T-helper 17 cell (primary cell): Measurements from ENCODE around the gene TMOD2. TPM values are rescaled to one million over a fixed set of nuclear protein-coding genes. Genes with fewer than 3 reads are reported as not detected.

ENCODE experiments used
- ATAC-seq: fragments of 150-1000 bp; cut with Tn5 transposase; 2 replicates; pipeline ENCODE4 v1.10.0; 2021; ENCODE audit warnings: mild to moderate bottlenecking, moderate library complexity
- DNase-seq, 3 donors: peaks; one replicate each; pipeline versions ENCODE4 v3.0.0 to v3.0.0-alpha.2; 2020 to 2021
- H3K9me3 ChIP-seq: one replicate; pipeline ENCODE4 v1.7.0; 2013; ENCODE audit warnings: low read length, mild to moderate bottlenecking; ENCODE audit not compliant: control insufficient read depth, poor library complexity, severe bottlenecking
- H3K27ac Mint-ChIP-seq: one replicate; pipeline ENCODE4 v1.8.0; 2022; ENCODE audit warnings: mild to moderate bottlenecking, moderate library complexity, mixed read lengths
- H3K27me3 Mint-ChIP-seq: one replicate; pipeline ENCODE4 v1.8.0; 2022; ENCODE audit warnings: mixed read lengths
- H3K36me3 Mint-ChIP-seq: one replicate; pipeline ENCODE4 v1.8.0; 2022; ENCODE audit warnings: low read depth, mixed read lengths
- H3K4me1 Mint-ChIP-seq: one replicate; pipeline ENCODE4 v1.8.0; 2022; ENCODE audit warnings: mild to moderate bottlenecking, mixed read lengths
- H3K4me3 Mint-ChIP-seq: one replicate; pipeline ENCODE4 v1.8.0; 2022; ENCODE audit warnings: mild to moderate bottlenecking, moderate library complexity, mixed read lengths
- total RNA-seq, 4 donors: library from RNA in 2 of 4; stranded (reverse) in 2 of 4; gene quantifications; one replicate each; pipeline ENCODE4 v1.2.3 and lab custom pipeline; 2022 to 2026

TMOD2 gene
- total RNA-seq, 2 donors from 2014 or later, result 8.0 to 9.5 TPM

- no peaks in the 10 kb centered on the region for H3K4me1 Mint-ChIP-seq
- H3K27ac Mint-ChIP-seq, result no peak overlapping the region
- no peaks in the 10 kb centered on the region for H3K27me3 Mint-ChIP-seq
- H3K36me3 Mint-ChIP-seq, result peaks cover 4% of the 10 kb centered on the region
- DNase-seq (no peak), ATAC-seq (no peak)
- no peak overlapping the region for H3K4me3 Mint-ChIP-seq
- H3K9me3 ChIP-seq, result no peaks in the 10 kb centered on the region
Observed at GRCh38 chr15:51793521-51794305, 42.3 kb downstream of the TMOD2 start.

GRCh38 chr15:51796847-51797401 lies 45.5 kb downstream of the TMOD2 start:
- Mint-ChIP-seq H3K36me3 (peaks cover 4% of the 10 kb centered on the region), H3K4me1 (no peaks in the 10 kb centered on the region), H3K27ac (no peak overlapping the region), H3K27me3 (no peaks in the 10 kb centered on the region), H3K4me3 (no peak overlapping the region)
- H3K9me3 ChIP-seq, result no peaks in the 10 kb centered on the region
- ATAC-seq (no peak), DNase-seq (no peak)

- DNase-seq (no peak), ATAC-seq (no peak)
- no peak overlapping the region for H3K4me3 Mint-ChIP-seq
- H3K27ac Mint-ChIP-seq, result peak overlapping the region; percentile 24
- no peaks in the 10 kb centered on the region for H3K9me3 ChIP-seq
- H3K4me1 Mint-ChIP-seq, result no peaks in the 10 kb centered on the region
- peaks cover 4% of the 10 kb centered on the region for H3K36me3 Mint-ChIP-seq
- no peaks in the 10 kb centered on the region for H3K27me3 Mint-ChIP-seq
Observed at GRCh38 chr15:51798281-51798680, 46.9 kb downstream of the TMOD2 start.

GRCh38 chr15:51799282-51800252 lies 48.2 kb downstream of the TMOD2 start:
- no peaks in the 10 kb centered on the region for H3K9me3 ChIP-seq
- DNase-seq (no peak), ATAC-seq (no peak)
- H3K27ac Mint-ChIP-seq, result no peak overlapping the region
- H3K4me1 Mint-ChIP-seq, result no peaks in the 10 kb centered on the region
- H3K36me3 Mint-ChIP-seq, result peaks cover 4% of the 10 kb centered on the region
- no peaks in the 10 kb centered on the region for H3K27me3 Mint-ChIP-seq
- no peak overlapping the region for H3K4me3 Mint-ChIP-seq

GRCh38 chr15:51801391-51801835 lies 50.0 kb downstream of the TMOD2 start:
- Mint-ChIP-seq H3K4me3 (no peak overlapping the region), H3K27me3 (no peaks in the 10 kb centered on the region)
- no peak for ATAC-seq

GRCh38 chr15:51802593-51802992 lies 51.2 kb downstream of the TMOD2 start:
- ATAC-seq, result no peak
- H3K4me1 Mint-ChIP-seq, result no peaks in the 10 kb centered on the region

More at GRCh38 chr15:51801391-51801835, 50.0 kb downstream of the TMOD2 start:
- Mint-ChIP-seq H3K36me3 (peaks cover 7% of the 10 kb centered on the region), H3K27ac (no peak overlapping the region), H3K4me1 (no peaks in the 10 kb centered on the region)
- no peaks in the 10 kb centered on the region for H3K9me3 ChIP-seq
- no peak for DNase-seq

GRCh38 chr15:51803965-51804364 lies 52.6 kb downstream of the TMOD2 start:
- Mint-ChIP-seq H3K4me1 (no peaks in the 10 kb centered on the region), H3K36me3 (peaks cover 16% of the 10 kb centered on the region)
- no peak for ATAC-seq

More at GRCh38 chr15:51802593-51802992, 51.2 kb downstream of the TMOD2 start:
- no peak for DNase-seq
- H3K9me3 ChIP-seq, result no peaks in the 10 kb centered on the region
- Mint-ChIP-seq H3K27ac (no peak overlapping the region), H3K36me3 (peaks cover 16% of the 10 kb centered on the region), H3K27me3 (no peaks in the 10 kb centered on the region), H3K4me3 (no peak overlapping the region)

GRCh38 chr15:51806123-51806522 lies 54.7 kb downstream of the TMOD2 start:
- Mint-ChIP-seq H3K4me1 (no peaks in the 10 kb centered on the region), H3K27ac (no peak overlapping the region), H3K36me3 (peaks cover 14% of the 10 kb centered on the region), H3K4me3 (no peak overlapping the region), H3K27me3 (no peaks in the 10 kb centered on the region)
- ATAC-seq, result no peak
- H3K9me3 ChIP-seq, result no peaks in the 10 kb centered on the region
- no peak for DNase-seq

More at GRCh38 chr15:51803965-51804364, 52.6 kb downstream of the TMOD2 start:
- no peak for DNase-seq
- no peak overlapping the region for H3K4me3 Mint-ChIP-seq
- no peaks in the 10 kb centered on the region for H3K27me3 Mint-ChIP-seq
- no peaks in the 10 kb centered on the region for H3K9me3 ChIP-seq
- no peak overlapping the region for H3K27ac Mint-ChIP-seq

- ATAC-seq (no peak), DNase-seq (no peak)
- H3K27me3 Mint-ChIP-seq, result no peaks in the 10 kb centered on the region
- no peaks in the 10 kb centered on the region for H3K9me3 ChIP-seq
- no peaks in the 10 kb centered on the region for H3K4me1 Mint-ChIP-seq
- H3K4me3 Mint-ChIP-seq, result no peak overlapping the region
- no peak overlapping the region for H3K27ac Mint-ChIP-seq
- peaks cover 19% of the 10 kb centered on the region for H3K36me3 Mint-ChIP-seq
Observed at GRCh38 chr15:51809457-51809856, 58.1 kb downstream of the TMOD2 start.

- no peak for DNase-seq
- no peak for ATAC-seq
- Mint-ChIP-seq H3K4me3 (no peak overlapping the region), H3K36me3 (peaks cover 7% of the 10 kb centered on the region), H3K27ac (no peak overlapping the region), H3K27me3 (no peaks in the 10 kb centered on the region), H3K4me1 (no peaks in the 10 kb centered on the region)
- no peaks in the 10 kb centered on the region for H3K9me3 ChIP-seq
Observed at GRCh38 chr15:51812598-51812997, 61.2 kb downstream of the TMOD2 start.

- Mint-ChIP-seq H3K27me3 (no peaks in the 10 kb centered on the region), H3K4me1 (no peaks in the 10 kb centered on the region), H3K4me3 (no peak overlapping the region), H3K36me3 (peaks cover 6% of the 10 kb centered on the region), H3K27ac (peak overlapping the region; percentile 49)
- no peak for ATAC-seq
- H3K9me3 ChIP-seq, result no peaks in the 10 kb centered on the region
- DNase-seq, result no peak
Observed at GRCh38 chr15:51814606-51815005, 63.2 kb downstream of the TMOD2 start.

GRCh38 chr15:51816611-51817010 lies 65.2 kb downstream of the TMOD2 start:
- no peaks in the 10 kb centered on the region for H3K9me3 ChIP-seq
- no peak overlapping the region for H3K4me3 Mint-ChIP-seq
- ATAC-seq, result no peak
- no peak for DNase-seq
- H3K36me3 Mint-ChIP-seq, result peaks cover 5% of the 10 kb centered on the region
- H3K27me3 Mint-ChIP-seq, result no peaks in the 10 kb centered on the region
- no peaks in the 10 kb centered on the region for H3K4me1 Mint-ChIP-seq
- H3K27ac Mint-ChIP-seq, result no peak overlapping the region

- no peaks in the 10 kb centered on the region for H3K4me1 Mint-ChIP-seq
- no peaks in the 10 kb centered on the region for H3K27me3 Mint-ChIP-seq
- H3K27ac Mint-ChIP-seq, result no peak overlapping the region
- no peaks in the 10 kb centered on the region for H3K9me3 ChIP-seq
- DNase-seq (no peak), ATAC-seq (no peak)
- H3K36me3 Mint-ChIP-seq, result peaks cover 3% of the 10 kb centered on the region
- no peak overlapping the region for H3K4me3 Mint-ChIP-seq
Observed at GRCh38 chr15:51818150-51818549, 66.8 kb downstream of the TMOD2 start.
